NT2/D1 (cell line): ENCODE measurements around the gene FKBP14.

Source experiments
- YY1 ChIP-seq: IDR thresholded peaks from 2 replicates; pipeline ENCODE4 v1.6.1; 2011; ENCODE audit not compliant: insufficient read length, insufficient read depth
- ZNF274 ChIP-seq: IDR thresholded peaks from 2 replicates; pipeline ENCODE4 v1.6.1; 2011; ENCODE audit warnings: mild to moderate bottlenecking, low read depth, low read length

- TF ChIP-seq ZNF274, result no peak
- peak; percentile 66 for TF ChIP-seq YY1
These were observed 37.9 kb downstream of the FKBP14 start for GRCh38 chr7:29988424-29989256.
